OCI-LY7 (cell line): ENCODE results near the gene CCNF. TPM values are rescaled to one million over a fixed set of nuclear protein-coding genes. Genes with fewer than 3 reads are reported as not detected.

ENCODE experiments used
- BruUV-seq: library from RNA; stranded (reverse); fragments of 400-500 nt; replicated peaks from 2 replicates; lab custom pipeline; 2021; lab: Mats Ljungman, UMichigan
- CTCF ChIA-PET: fragments of 300-600 bp; sonication (Branson Sonifier 250); formaldehyde crosslinking; loops from one replicate; lab custom pipeline; 2022; ENCODE audit warnings: antibody characterized with exemption; ENCODE audit not compliant: unreplicated experiment; lab: Charles Lee
- POLR2A ChIA-PET: fragments of 300-600 bp; sonication (Branson Sonifier 250); formaldehyde crosslinking; loops from one replicate; lab custom pipeline; 2022; ENCODE audit warnings: antibody characterized with exemption; lab: Charles Lee
- DNase-seq: peaks from one replicate; pipeline ENCODE4 v3.0.0-alpha.2; 2015; ENCODE audit warnings: low spot score
- H2AFZ ChIP-seq: fragments of 200-600 bp; sonication (generic), shearing (Covaris generic); 2 replicates; pipeline ENCODE4 v1.6.1; 2014; ENCODE audit warnings: mild to moderate bottlenecking, antibody characterized with exemption, low read length, moderate library complexity
- H3K27ac ChIP-seq: fragments of 200-600 bp; sonication (generic); 2 replicates; pipeline ENCODE4 v1.5.1; 2014; ENCODE audit warnings: mixed run types, low read depth, mild to moderate bottlenecking, moderate library complexity, low read length, inconsistent platforms; ENCODE audit not compliant: poor library complexity, severe bottlenecking
- H3K36me3 ChIP-seq: fragments of 200-600 bp; sonication (generic); 2 replicates; pipeline ENCODE4 v1.6.1; 2014; ENCODE audit warnings: mild to moderate bottlenecking, antibody characterized with exemption, low read length, moderate library complexity, mixed read lengths; ENCODE audit not compliant: insufficient read depth
- H3K4me1 ChIP-seq: fragments of 200-600 bp; sonication (generic); 2 replicates; pipeline ENCODE4 v1.5.1; 2014; ENCODE audit warnings: mild to moderate bottlenecking, low read length; ENCODE audit not compliant: insufficient read depth, poor library complexity, severe bottlenecking
- H3K4me2 ChIP-seq: fragments of 200-600 bp; sonication (generic); 2 replicates; pipeline ENCODE4 v1.6.1; 2014; ENCODE audit warnings: mild to moderate bottlenecking, low read length
- H3K4me3 ChIP-seq: fragments of 200-600 bp; sonication (generic); 2 replicates; pipeline ENCODE4 v1.5.1; 2014; ENCODE audit warnings: mild to moderate bottlenecking, low read depth, low read length; ENCODE audit not compliant: poor library complexity, severe bottlenecking
- H3K79me2 ChIP-seq: fragments of 200-600 bp; sonication (generic); 2 replicates; pipeline ENCODE4 v1.6.1; 2016; ENCODE audit warnings: low read depth, mild to moderate bottlenecking, low read length, moderate library complexity, mixed read lengths; ENCODE audit not compliant: insufficient read depth
- H3K9me2 ChIP-seq: fragments of 200-600 bp; sonication (generic); 2 replicates; pipeline ENCODE4 v1.6.1; 2016; ENCODE audit warnings: mild to moderate bottlenecking, low read length, mixed read lengths; ENCODE audit not compliant: insufficient read depth
- H3K9me3 ChIP-seq: fragments of 200-600 bp; sonication (generic); 2 replicates; pipeline ENCODE4 v1.6.1; 2014; ENCODE audit warnings: mild to moderate bottlenecking, mixed run types, low read length, mixed read lengths
- H4K20me1 ChIP-seq: fragments of 200-600 bp; sonication (generic); 2 replicates; pipeline ENCODE4 v1.6.1; 2014; ENCODE audit warnings: mild to moderate bottlenecking, antibody characterized with exemption, low read length, moderate library complexity, mixed read lengths; ENCODE audit not compliant: insufficient read depth
- EZH2phosphoT487 ChIP-seq: fragments of 200-600 bp; sonication (generic); IDR thresholded peaks from 2 replicates; pipeline ENCODE4 v1.6.1; 2018; ENCODE audit warnings: low read depth, borderline replicate concordance, mild to moderate bottlenecking, mixed run types, antibody characterized with exemption, low read length, moderate library complexity, mixed read lengths
- intact Hi-C: fragments of 100-400 bp; cut with micrococcal nuclease; formaldehyde crosslinking; loops from one replicate; pipeline ENCODE4 v1.10.0; 2022; ENCODE audit not compliant: unreplicated experiment
- total RNA-seq, 2 experiments: library from RNA; depleted of rRNA in 1 of 2; stranded (reverse); fragments of >200 nt in 1 of 2; shearing (Covaris generic) in 1 of 2; gene quantifications; 2 replicates each; pipeline ENCODE4 v1.2.3, GENCODE V29; 2014 to 2022
- TF ChIP-seq, protein P1 (sequence below): fragments of 200-600 bp; sonication (generic); conservative IDR thresholded peaks from 2 replicates; pipeline ENCODE4 v1.5.1; 2014; ENCODE audit warnings: mild to moderate bottlenecking, antibody characterized with exemption, low read length, moderate library complexity, mixed read lengths

The CCNF gene
- total RNA-seq, 2 experiments from 2014 or later, result 82.1 to 83.3 TPM

DNA sequence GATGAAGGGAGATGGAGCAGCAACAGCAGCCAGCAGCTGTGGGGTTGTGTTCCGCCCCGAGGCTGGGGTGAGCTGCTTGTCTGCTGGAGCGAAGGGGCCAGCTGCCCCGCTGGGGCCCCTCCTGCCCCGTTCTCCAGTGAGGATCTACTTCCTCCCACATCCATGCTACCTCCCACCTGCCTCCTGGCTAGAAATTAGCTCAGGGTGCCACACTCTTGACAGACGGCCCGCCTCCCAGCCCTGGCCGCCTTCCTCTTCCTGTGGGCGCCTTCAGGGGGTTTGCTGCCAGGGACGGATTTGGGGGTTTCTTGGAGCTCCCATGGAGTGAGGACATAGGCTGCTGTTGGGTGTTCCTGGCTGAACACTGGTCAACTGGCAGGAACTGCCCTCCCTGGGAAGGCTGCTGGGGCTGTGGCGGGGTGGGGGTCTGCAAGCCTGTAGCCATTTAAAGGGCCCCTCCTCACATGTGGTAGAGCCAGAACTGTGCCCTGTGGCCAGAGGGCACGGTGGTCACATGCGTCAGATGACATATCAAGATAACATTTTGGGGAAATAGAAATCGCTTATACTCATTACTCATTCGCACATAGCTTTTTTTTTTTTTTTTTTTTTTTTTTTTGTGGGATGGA is 58.8 kb downstream of the CCNF start:
- Histone ChIP-seq H3K4me3 (no peak overlapping the region), H4K20me1 (no peaks in the 10 kb centered on the region), H2AFZ (no peak overlapping the region), H3K79me2 (no peaks in the 10 kb centered on the region), H3K36me3 (peaks cover 20% of the 10 kb centered on the region; the same call in 1 of the 2 replicates), H3K27ac (no peak overlapping the region), H3K9me3 (no peaks in the 10 kb centered on the region), H3K4me2 (no peak overlapping the region), H3K9me2 (no peaks in the 10 kb centered on the region), H3K4me1 (peaks cover 6% of the 10 kb centered on the region)
- ChIA-PET POLR2A (interaction anchor here (0.5 to 0.6 kb wide), 2 partner anchors 127 to 233 kb away, joined by 3 to 6 read pairs; no protein-coding TSS in a partner anchor), CTCF (no interaction called here)
- no peak for DNase-seq
- no TSS peak for BruUV-seq
- TF ChIP-seq, protein P1, sequence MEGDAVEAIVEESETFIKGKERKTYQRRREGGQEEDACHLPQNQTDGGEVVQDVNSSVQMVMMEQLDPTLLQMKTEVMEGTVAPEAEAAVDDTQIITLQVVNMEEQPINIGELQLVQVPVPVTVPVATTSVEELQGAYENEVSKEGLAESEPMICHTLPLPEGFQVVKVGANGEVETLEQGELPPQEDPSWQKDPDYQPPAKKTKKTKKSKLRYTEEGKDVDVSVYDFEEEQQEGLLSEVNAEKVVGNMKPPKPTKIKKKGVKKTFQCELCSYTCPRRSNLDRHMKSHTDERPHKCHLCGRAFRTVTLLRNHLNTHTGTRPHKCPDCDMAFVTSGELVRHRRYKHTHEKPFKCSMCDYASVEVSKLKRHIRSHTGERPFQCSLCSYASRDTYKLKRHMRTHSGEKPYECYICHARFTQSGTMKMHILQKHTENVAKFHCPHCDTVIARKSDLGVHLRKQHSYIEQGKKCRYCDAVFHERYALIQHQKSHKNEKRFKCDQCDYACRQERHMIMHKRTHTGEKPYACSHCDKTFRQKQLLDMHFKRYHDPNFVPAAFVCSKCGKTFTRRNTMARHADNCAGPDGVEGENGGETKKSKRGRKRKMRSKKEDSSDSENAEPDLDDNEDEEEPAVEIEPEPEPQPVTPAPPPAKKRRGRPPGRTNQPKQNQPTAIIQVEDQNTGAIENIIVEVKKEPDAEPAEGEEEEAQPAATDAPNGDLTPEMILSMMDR, result no peak
- TF ChIP-seq EZH2phosphoT487, result no peak
- intact Hi-C loops, result loop anchor here (5.0 kb wide), 1 partner anchor 151 kb away; no protein-coding TSS in a partner anchor

DNA sequence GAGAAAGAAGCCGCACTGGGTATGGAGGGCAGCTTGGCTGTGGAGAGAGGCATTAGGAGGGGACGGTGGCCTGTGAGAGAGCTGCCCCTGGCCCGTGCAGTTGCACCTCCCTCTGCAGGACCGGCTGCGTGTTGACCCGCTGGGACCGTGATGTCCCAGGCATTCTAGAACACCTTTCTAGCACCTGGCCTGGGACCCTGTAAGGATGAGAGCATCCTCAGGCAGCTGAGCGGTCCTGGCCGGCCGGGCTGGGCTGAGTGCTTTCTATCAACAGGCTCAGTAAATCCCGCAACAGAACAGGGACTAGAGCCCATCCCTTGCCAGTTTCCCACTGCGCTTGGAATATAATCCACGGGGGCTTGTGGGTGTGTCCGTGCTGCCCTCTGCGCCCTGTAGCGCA is 60.3 kb downstream of the CCNF start:
- DNase-seq, result no peak
- H3K79me2 ChIP-seq, result no peaks in the 10 kb centered on the region
- TF ChIP-seq, protein P1, result no peak
- no peak for TF ChIP-seq EZH2phosphoT487
- no TSS peak for BruUV-seq
- H3K4me2 ChIP-seq, result no peak overlapping the region
- H3K27ac ChIP-seq, result no peak overlapping the region
- H3K9me3 ChIP-seq, result no peaks in the 10 kb centered on the region
- CTCF ChIA-PET, result no interaction called here
- no peaks in the 10 kb centered on the region for H4K20me1 ChIP-seq
- POLR2A ChIA-PET, result no interaction called here
- peaks cover 6% of the 10 kb centered on the region for H3K4me1 ChIP-seq
- H3K4me3 ChIP-seq, result no peak overlapping the region
- H2AFZ ChIP-seq, result no peak overlapping the region
- intact Hi-C loops, result loop anchor here (5.0 kb wide), 1 partner anchor 152 kb away; no protein-coding TSS in a partner anchor
- H3K36me3 ChIP-seq, result peaks cover 20% of the 10 kb centered on the region; the same call in 1 of the 2 replicates
- H3K9me2 ChIP-seq, result no peaks in the 10 kb centered on the region
